NCI-H510A treated with DMSO at 0.1 percent for 48 hours (cell line): ENCODE data around the gene PRSS35.
A peak's percentile ranks its signal among the peaks of the same experiment; 100 is the strongest.
"Not testable (repeated sequence)": the region's sequence is repeated elsewhere in the genome, so short reads cannot be mapped to it uniquely, and the experiment has no call there.

Source experiments
- DNase-seq: peaks from one replicate; lab custom pipeline; 2025; lab: John Stamatoyannopoulos, UW

Gene PRSS35, protein sequence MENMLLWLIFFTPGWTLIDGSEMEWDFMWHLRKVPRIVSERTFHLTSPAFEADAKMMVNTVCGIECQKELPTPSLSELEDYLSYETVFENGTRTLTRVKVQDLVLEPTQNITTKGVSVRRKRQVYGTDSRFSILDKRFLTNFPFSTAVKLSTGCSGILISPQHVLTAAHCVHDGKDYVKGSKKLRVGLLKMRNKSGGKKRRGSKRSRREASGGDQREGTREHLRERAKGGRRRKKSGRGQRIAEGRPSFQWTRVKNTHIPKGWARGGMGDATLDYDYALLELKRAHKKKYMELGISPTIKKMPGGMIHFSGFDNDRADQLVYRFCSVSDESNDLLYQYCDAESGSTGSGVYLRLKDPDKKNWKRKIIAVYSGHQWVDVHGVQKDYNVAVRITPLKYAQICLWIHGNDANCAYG

DNA sequence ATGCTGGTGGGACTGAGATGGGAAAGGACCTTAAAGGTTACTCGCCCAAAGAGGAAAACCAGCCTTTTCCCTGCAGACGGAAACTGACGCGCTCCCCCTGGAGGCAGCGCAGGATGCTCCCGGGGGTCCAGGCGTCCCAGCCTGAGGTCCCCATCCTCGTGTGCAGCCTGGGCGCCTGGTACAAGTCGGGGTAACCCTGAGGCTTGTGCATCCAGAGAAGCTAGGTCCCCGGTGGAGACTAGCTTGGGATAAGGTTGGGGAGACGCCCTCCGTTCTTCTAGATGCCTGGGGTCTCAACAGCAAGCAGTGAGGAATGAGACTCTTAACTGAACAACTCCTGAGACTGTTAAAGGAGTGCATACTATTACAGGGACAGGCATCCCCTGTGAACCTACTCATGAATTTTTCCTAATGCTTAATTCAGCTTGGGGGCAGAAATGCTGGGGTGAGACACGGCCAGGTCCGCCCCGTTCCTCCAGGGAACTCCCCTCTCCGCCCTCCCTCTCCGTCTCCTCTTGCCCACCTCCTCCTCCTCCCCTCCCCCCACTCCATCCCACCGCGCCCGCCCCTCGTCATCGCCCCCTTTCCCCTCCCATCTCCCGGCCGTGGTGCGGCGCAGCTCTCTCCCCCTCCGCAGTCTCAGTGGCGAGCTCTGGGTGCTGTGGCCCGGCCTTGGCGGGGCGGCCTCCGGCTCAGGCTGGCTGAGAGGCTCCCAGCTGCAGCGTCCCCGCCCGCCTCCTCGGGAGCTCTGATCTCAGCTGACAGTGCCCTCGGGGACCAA, at the start of gene PRSS35:
TSS of gene PRSS35 (plus strand) at position 634 of the 781 bp plus-strand sequence. CDS start 10,908 bp downstream, outside the sequence.
- DNase-seq, result peak; percentile 22

DNA sequence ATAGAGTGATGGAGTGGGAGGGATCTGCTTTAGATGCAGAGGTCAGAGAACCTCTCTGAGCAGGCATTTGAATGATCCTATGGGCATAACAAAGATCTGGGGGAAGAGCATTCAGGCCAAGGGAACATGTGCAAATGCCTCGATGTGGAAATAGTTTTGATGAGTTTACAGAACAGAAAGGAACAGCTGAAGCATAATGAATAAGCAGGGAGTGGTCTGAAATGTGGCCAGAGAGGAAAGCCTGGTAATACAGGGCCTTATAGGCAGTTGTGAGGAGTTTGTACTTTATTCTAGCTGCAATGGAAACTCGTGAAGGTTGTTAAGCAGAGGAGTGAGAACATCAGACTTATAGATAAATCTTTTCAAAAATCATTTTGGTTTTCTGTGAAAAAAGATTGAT, 48.4 kb upstream of the PRSS35 start:
- no peak for DNase-seq

DNA sequence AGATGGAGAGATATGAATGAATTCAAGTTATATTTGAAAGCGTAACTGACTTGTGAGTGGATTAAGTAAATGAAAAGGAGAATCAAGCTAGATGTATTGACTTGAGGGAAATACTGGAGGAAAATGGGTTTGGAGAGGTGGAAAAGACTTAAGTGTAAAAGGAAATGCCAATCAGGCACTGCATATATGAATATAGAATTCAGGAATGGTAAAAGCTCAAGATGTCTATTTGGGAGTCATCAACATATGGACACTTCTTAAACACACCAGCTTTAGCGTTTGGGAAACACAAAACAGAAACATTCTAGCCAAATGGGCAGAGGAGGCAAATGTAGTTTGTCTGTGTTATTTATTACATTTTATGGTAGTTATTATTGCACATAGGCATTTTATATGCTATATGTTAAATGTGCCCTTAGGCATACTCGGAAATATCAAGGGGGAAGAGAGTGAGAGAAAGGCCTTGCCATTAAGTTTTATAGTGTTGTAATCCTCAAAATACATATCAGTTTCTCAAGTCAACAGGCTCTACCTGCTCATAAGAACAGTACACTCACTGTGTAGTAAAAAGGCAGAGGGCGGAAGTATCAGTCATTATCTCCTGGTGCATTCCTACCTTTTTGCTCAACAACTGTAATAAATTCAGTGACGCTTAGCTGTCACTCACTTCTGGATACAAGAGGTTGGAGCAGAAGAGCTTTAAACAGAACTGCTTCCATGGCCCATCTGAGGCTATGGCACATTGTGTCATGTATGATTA, 47.8 kb upstream of the PRSS35 start:
- no peak for DNase-seq

DNA sequence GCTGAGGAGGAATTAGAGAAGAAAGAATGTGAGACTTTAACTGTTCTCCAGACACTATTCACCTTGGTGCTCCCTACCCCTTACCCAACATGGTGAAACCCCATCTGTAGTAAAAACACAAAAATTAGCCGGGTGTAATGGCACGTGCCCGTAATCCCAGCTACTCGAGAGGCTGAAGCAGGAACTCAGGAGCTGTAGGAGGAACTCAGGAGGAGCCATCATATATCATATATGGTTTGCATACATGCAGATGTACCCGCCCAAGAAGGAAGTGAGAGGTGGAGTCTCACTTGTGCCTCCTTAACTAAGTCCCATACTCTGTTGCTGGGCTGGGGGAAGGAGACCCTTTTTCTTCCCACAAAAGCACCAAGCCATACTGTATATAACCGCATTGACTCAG, 46.0 kb upstream of the PRSS35 start:
- DNase-seq, result no peak

DNA sequence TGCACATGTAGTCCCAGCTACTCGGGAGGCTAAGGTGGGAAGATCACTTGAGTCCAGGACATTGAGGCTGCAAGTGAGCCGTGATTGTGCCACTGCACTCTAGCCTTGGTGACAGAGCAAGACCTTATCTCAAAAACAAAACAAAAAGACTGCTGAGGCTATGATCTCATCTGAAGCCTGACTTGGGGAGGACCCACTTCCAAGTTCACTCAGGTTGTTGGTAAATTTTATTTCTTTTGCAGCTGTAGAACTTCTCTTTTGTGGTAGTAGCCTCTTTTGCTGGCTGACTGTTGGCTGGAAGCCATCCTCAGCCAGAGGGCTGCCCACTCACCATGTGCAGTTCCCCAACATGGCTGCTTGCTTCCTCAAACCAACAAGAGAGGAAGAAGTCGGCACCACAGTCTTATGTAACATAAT, 44.7 kb upstream of the PRSS35 start:
- no peak for DNase-seq

DNA sequence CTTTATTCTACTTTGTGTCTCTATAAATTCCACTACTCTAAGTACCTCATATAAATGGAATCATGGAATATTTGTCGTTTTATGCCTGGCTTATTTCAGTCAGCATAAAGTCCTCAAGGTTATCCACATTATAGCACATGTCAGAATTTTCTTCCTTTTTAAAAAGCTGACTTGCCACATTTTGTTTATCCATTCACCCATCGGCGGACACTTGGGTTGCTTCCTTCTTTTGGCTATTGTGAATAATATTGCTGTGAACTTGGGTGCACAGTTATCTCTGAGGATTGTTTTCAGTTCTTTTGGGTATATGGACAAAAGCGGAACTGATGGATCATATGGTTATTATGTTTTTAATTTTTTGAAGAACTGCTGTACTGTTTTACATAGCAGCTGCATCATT, 42.3 kb upstream of the PRSS35 start:
- no peak for DNase-seq

DNA sequence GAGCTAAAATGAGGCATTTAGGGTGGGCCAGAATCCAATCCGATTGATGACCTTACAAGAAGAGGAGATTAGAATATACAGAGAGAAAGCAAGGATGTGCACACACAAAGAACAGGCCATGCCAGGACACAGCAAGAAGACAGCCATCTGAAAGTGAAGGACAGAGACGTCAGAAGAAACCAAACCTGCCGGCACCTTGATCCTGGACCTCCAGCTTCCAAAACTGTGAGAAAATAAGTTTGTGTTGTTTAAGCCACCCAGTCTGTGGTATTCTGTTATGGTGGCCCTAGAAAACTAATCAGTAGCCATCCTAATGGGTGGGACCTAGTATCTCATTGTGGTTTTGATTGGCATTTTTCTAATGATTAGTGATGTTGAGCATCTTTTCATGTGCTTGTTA, 41.7 kb upstream of the PRSS35 start:
- no peak for DNase-seq

DNA sequence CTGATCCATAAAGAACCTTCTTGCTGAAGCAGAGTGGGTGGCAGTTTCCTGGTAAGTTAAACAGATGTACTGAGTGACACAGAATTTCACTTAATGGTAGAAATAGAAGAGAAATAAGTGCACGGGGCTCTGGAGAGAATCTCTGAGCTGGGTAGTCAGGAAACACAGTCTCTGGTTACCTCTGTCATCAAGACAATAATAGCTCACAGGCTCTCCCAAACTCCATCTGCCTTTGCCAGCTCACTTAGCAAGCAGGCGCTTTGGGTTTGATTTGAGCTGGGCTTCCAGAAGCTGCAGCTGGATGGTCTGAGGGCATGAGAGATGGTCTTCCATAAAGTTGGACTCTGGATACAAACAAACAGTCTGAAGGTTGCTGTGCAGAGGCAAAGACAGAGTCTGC, 39.6 kb upstream of the PRSS35 start:
- DNase-seq, result no peak

DNA sequence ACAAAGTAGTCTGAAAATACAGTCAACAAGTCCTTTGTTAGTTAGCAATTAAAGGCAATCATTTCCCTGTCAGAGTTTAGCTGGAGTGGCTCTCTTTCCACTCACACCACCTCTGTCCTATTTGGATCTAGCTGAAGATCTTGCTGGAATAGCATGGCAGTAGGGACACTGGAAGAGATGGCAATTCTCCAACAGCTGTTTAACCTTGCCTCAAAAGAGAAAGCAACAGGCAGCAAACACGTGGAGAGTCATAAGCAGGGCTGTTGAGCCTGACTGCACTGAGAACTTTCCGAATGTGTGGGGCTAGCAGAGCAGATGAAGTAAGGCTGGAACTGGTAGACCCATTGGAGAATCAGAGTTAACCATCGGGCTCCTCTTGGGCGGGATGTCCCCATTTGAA, 38.0 kb upstream of the PRSS35 start:
- no peak for DNase-seq

DNA sequence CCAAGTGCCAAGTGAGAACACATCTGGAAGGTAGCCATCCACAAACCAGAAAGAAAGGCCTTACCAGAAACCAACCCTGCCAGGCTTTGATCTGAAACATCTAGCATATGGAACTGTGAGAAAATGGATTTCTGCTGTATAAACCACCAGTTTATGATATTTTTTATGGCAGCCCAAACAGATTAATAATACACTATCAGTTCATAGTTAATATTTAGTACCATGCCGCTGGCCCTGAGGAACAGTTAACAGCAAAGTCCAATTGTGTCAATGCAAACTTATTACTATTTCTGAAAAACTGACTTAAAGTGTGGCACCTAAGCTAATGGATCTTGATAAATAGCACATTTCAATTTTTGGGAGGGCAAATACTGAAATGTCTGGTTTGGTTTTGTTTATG, 35.4 kb upstream of the PRSS35 start:
- no peak for DNase-seq

DNA sequence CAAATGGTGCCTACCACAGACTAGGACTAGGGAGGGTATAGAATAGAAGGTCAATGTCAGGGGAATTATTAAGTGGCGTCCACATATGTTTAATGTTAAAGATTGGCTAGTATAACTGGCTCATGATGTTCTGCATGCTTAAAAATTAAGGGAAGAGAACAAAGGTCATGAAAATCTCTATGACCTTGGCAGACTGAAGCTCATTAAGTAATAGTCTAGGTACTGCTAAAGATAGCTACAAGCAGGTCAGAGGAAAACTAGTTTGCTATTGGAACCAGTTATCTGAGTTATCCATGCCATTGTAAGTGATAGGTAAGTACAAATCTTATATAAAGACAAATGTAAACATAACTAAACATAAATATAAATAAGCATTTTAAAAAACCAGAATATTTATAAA, 32.9 kb upstream of the PRSS35 start:
- no peak for DNase-seq

DNA sequence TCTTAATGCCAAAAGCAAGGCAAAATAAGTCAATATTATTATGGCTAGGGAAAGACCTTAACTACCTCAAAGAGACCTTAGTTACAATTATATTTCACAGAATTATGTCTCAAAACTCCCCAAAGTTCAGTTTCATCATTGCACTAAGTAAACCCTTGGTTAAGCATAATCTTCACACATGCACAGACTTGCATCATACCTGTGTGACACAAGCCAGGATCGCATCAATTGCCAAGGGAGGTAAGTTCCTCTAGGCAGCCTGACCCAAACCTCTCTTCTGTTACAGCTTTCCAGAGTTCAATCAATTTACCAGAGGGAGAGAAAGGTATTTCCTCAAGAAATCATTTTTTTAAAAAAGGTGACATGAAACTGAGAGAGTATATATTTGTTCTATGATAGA, 31.9 kb upstream of the PRSS35 start:
- no peak for DNase-seq

DNA sequence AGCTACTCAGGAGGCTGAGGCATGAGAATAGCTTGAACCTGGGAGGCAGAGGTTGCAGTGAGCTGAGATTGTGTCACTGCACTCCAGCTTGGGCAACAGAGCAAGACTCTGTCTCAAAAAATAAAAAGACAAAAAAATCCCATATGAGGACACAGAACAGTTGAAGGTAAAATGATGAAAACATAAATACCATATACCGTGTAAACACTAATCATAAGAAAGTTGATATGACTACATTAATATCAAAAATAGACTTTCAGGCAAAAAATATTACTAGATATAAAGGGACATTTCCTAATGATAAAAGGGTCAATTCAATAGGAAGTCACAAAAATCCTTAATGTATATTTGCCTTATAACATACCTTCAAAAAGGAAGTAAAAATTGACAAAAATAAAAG, 30.4 kb upstream of the PRSS35 start:
- not testable (repeated sequence) for DNase-seq

DNA sequence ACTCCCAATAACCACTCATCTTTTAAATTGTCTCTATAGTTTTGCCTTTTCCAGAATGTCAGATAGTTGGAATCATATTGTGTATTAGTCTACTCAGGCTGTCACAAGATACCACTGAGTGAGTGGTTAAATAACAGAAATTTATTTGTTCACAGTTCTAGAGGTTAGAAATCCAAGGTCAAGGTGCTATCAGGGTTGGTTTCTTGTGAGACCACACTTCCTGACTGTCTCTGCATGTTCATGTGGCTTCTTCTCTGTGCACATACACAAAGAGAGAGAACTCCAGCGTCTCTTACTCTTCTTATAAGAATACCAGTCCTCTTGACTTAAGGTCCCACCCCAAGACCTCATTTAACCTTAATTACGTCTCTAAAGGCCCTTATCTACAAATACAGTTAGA, 23.9 kb upstream of the PRSS35 start:
- no peak for DNase-seq

DNA sequence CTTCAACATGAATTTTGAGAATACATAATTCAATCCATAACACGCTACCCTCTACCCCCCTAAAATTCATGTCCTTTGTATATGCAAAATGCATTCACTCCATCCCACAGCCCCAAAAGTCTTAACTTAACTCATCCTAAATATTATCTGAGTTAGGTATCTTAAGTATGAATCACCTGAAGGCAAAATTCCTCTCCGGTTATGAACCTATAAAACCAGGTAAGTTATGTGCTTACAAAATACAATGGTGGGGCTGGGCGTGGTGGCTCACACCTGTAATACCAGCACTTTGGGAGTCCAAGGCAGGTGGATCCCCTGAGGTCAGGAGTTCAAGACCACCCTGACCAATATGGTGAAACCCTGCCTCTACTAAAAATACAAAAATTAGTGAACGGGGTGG, 23.5 kb upstream of the PRSS35 start:
- DNase-seq, result no peak

DNA sequence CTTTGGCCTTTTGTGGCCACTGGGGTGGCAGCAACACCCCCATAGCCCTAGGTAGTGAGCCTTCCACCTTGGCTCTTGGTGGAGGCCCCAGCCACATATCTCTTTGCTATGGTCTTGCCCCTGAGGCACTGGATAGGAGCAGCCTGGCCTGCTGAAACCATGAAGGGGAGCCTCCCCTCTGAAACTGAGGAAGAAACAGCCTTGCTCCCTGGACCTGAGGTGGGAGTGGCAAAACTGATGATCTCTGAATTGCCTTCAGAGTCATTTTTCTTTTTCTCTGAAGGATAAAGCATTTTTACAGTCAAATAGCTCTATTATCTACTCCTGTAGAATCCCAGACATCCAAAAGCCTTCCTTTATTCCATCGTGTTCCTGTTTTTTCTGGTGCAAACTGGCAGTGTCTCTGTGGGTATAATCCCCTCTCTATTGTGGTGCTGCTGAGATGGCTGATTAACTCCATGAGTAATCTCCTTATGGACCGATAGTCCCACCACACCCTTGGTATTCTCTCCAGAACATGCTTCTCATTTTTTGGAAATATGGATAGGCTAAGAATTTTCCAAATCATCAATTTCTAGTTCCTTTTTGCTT, 22.0 kb upstream of the PRSS35 start:
- no peak for DNase-seq

DNA sequence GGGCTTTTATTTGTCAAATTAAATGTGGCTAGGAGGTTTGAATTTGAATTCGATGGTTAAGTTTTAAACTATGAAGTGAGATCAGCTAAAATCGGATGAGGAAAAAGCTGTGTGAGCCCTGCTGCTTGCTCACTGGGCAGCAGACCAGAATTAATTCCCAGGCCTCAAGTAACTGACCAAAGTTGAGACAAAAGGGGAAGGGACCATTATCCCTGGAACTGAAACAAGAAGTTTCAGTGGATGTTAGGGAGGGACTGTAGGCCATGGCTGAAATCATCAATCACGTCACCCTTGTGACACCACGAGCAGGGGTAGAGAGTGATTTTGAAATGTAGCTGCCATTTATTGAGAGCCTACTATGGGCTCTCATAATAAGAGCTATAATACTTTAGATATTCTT, 7.0 kb upstream of the PRSS35 start:
- DNase-seq, result no peak

DNA sequence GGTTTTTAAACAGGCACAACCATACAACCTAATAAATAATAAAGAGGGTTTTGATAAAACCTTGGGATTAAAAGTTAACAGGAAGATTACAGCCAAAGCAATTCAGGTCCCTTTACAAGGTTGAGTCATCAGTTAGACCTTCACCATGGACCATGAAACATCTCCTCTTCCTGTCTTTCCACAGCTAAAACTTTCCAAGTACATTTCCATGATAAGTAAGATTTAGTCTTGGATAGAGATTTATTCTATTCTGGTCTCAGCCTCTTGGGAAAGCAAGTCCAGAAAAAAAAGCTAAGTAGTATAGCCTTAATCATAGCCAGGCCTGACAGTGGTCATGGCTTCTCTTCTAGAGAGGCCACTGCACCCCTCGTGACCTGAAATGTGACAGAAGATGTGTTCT, 2.9 kb upstream of the PRSS35 start:
- no peak for DNase-seq

DNA sequence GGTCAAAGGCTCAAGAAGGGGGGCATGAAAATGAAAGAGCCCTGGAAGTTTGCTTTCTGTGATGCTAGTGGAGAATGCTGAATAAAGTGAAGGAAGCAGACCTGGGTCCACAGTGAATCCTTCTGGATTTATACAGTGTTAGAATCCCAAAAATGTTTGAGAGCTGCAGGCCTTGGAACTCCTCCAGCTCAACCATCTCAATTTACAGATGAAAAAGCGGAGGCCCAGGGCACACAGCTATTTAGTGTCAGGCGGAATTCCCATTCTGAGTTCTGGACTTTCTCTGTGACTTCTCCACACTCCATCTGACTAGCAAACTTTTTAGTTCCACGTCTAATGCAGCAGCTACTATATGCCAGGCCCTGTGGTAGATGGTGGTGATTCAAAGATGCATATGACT, 1.5 kb upstream of the PRSS35 start:
- DNase-seq, result no peak

DNA sequence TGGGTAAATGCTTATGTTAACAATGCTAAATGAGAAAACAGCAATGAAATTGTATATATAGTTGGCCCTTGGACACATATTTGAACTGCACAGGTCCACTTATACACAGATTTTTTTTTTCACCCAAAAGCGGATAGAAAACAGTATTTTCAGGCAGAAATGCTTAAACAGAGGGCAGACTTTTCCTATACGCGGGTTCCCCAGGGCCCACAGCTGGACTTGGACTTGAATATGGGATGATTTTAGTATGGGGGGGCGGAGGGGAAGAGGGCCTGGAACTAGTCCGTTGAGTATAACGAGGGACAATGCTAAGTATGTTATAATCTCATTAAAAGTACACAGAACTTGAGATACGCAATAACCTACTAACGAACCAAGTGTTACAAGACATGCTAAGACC, 1.1 kb upstream of the PRSS35 start:
- no peak for DNase-seq

DNA sequence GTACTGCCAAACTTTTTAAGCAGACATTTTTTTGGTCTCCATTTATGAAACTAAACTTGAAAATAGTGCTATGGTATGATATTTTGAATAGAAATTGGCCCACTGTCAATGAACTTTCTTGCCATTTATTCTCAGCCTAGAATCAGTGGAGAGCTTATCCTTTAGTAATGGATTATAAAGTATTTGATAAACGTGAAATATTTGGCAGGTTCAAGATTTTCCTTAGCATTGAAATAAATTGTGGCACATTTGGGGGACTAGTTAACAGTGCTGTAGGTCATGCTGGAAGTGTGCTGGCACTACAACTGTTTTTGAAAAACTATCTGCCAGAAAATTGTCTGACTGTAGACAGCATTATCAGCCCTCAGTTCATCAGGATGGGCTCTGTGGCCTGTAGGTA, 2.1 kb downstream of the PRSS35 start:
- DNase-seq, result no peak

DNA sequence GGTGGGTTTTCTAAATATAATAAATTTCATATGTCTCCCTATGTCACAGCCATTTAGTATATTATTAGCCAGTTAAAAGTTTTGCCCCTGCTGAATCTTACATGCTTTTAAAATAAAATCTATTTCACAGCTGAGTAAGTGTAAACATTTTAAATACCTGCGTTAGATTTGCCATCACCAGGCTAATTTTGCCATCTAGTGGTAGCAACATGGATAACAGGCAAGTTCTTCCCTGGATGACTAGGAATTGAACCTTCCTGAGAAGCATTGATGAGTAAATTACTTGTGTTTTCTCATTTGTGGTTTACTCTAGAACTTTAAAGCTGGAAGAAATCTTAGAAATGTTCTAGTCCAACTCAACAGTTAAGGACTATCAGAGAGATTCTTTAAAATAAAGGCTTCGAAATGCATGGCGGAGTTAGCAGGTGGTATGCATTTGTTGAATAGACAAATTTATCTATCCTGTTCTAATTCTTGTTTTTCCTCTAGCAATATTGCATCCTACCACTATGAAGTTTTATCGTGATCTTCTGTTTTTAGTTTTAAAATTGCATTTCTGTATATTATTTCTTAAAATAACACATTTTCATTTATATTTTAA, 2.6 kb downstream of the PRSS35 start:
- DNase-seq, result peak; percentile 50
